ENCODE results near the gene TMCO1. TPM values are rescaled to one million over a fixed set of nuclear protein-coding genes. Genes with fewer than 3 reads are reported as not detected.
"Not testable (repeated sequence)": the region's sequence is repeated elsewhere in the genome, so short reads cannot be mapped to it uniquely, and the experiment has no call there.

Gene TMCO1
- polyA plus RNA-seq (ENCODE audit: insufficient read length in 12 of 12), result 100 to 1,000 TPM in 1 of 12 donors, 10 to 100 TPM in 10, not detected in 1; 48.6 to 116 (median 59.1) TPM
- long read RNA-seq, donor 1, full-length matches to known transcripts, result 40 of 113 reads
- long read RNA-seq, donor 1, partial matches to known transcripts, result 63 of 113 reads
- long read RNA-seq, donor 1, other reads (novel, unspliced or antisense), result 10 of 113 reads
- long read RNA-seq, donor 2, full-length matches to known transcripts, result 27 of 36 reads
- long read RNA-seq, donor 2, partial matches to known transcripts, result 9 of 36 reads
- long read RNA-seq, donor 2, other reads (novel, unspliced or antisense), result 0 of 36 reads
- long read RNA-seq, donor 3, full-length matches to known transcripts, result 11 of 26 reads
- long read RNA-seq, donor 3, partial matches to known transcripts, result 15 of 26 reads
- long read RNA-seq, donor 3, other reads (novel, unspliced or antisense), result 0 of 26 reads
- long read RNA-seq, donor 4, full-length matches to known transcripts, result 10 of 17 reads
- long read RNA-seq, donor 4, partial matches to known transcripts, result 7 of 17 reads
- long read RNA-seq, donor 4, other reads (novel, unspliced or antisense), result 0 of 17 reads
- long read RNA-seq, donor 5, full-length matches to known transcripts, result 28 of 57 reads
- long read RNA-seq, donor 5, partial matches to known transcripts, result 29 of 57 reads
- long read RNA-seq, donor 5, other reads (novel, unspliced or antisense), result 0 of 57 reads
- long read RNA-seq, donor 6, full-length matches to known transcripts, result 20 of 31 reads
- long read RNA-seq, donor 6, partial matches to known transcripts, result 11 of 31 reads
- long read RNA-seq, donor 6, other reads (novel, unspliced or antisense), result 0 of 31 reads
- long read RNA-seq, donor 7, full-length matches to known transcripts, result 8 of 17 reads
- long read RNA-seq, donor 7, partial matches to known transcripts, result 9 of 17 reads
- long read RNA-seq, donor 7, other reads (novel, unspliced or antisense), result 0 of 17 reads
- long read RNA-seq, donor 8, full-length matches to known transcripts, result 23 of 46 reads
- long read RNA-seq, donor 8, partial matches to known transcripts, result 23 of 46 reads
- long read RNA-seq, donor 8, other reads (novel, unspliced or antisense), result 0 of 46 reads
- long read RNA-seq, donor 9, full-length matches to known transcripts, result 15 of 36 reads
- long read RNA-seq, donor 9, partial matches to known transcripts, result 21 of 36 reads
- long read RNA-seq, donor 9, other reads (novel, unspliced or antisense), result 0 of 36 reads
- long read RNA-seq, donor 10, full-length matches to known transcripts, result 14 of 39 reads
- long read RNA-seq, donor 10, partial matches to known transcripts, result 25 of 39 reads
- long read RNA-seq, donor 10, other reads (novel, unspliced or antisense), result 0 of 39 reads
- long read RNA-seq, donor 11, full-length matches to known transcripts, result 31 of 52 reads
- long read RNA-seq, donor 11, partial matches to known transcripts, result 15 of 52 reads
- long read RNA-seq, donor 11, other reads (novel, unspliced or antisense), result 6 of 52 reads

- peak; percentile 98 for DNase-seq
Observed at GRCh38 chr1:165768513-165769394, at the start of gene TMCO1. TMCO1 (minus strand) TSS chr1:165768868; CDS start chr1:165768751, 117 bp downstream.

DNA sequence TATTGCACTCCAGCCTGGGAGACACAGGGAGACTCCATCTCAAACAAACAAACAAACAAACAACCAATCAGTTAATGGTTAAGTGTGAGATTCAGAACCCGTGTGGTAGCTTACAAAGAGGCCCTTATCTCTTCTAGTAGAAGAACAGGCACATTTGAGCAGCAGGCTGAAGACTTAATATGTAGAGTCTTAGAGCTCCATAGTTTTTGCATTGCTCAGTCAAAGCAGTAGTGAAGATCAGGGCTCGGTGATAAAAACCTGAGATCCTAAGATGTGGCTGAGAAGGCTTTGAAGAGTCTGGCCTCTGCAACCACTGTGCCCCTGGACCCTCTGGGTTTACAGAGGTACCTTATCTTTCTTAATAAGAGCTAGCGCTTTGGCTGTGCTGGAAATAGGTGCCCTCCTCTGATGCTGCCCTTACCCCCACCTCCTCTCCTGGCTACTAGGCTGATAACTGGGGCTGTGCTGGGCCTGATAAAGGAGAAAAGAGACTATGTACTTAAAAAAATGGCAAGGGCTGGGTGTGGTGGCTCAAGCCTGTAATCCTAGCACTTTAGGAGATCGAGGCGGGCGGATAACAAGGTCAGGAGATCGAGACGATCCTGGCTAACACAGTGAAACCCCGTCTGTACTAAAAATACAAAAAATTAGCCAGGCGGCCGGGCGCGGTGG is 48.3 kb upstream of the TMCO1 start:
- no peak for DNase-seq

GRCh38 chr1:165816157-165816556 is 47.5 kb upstream of the TMCO1 start:
- DNase-seq, result no peak

GRCh38 chr1:165815725-165816124 is 47.1 kb upstream of the TMCO1 start:
- DNase-seq, result no peak

DNA sequence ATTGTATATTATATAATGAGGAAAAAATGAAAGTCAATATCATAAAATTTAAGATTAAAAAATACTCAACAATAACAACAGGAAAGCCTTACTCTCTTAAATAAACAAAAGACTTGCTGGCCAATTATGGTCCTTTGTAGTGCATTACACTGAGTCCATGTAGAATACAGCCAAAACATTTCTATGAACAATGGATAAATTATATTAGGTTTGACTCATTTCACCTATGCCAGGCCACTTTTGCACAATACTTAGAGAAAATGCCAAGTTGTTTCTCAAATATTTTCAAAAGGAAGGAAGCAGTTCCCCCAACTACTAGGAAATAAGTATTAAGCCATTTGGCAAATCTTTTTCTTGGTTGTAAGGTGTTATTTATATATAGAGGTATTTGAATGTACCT is 38.9 kb upstream of the TMCO1 start:
- DNase-seq, result no peak

- DNase-seq, result not testable (repeated sequence)
Observed at GRCh38 chr1:165804513-165804912, 35.8 kb upstream of the TMCO1 start.

GRCh38 chr1:165799387-165799786 is 30.7 kb upstream of the TMCO1 start:
- no peak for DNase-seq

- DNase-seq, result no peak
Observed at GRCh38 chr1:165795894-165796293, 27.2 kb upstream of the TMCO1 start.

GRCh38 chr1:165793951-165794350 is 25.3 kb upstream of the TMCO1 start:
- DNase-seq, result no peak

DNA sequence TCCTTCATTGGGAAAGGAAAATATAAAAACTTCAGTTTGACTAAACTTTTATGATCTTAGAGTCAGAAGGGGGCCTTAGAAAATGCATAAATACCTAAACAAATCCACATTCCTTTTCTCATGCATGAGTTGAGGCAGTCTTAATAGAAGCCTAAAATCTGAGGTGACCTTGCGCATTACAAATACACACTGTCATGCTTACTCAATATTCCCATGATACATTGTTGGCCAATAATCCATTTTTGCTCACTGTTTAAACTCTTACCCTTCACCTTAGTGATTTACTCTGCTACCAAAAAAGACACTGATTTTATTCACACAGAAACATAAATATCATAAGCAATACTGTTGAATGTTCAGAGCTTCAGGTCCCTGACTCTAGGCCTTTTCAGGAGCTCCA is 19.1 kb upstream of the TMCO1 start:
- DNase-seq, result no peak

GRCh38 chr1:165783519-165783918 is 14.9 kb upstream of the TMCO1 start:
- DNase-seq, result not testable (repeated sequence)

DNA sequence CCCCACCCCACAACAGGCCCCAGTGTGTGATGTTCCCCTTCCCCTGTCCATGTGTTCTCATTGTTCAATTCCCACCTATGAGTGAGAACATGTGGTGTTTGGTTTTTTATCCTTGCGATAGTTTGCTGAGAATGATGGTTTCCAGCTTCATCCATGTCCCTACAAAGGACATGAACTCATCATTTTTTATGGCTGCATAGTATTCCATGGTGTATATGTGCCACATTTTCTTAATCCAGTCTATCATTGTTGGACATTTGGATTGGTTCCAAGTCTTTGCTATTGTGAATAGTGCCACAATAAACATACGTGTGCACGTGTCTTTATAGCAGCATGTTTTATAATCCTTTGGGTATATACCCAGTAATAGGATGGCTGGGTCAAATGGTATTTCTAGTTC is 9.5 kb upstream of the TMCO1 start:
- not testable (repeated sequence) for DNase-seq

- DNase-seq, result no peak
Observed at GRCh38 chr1:165773324-165773965, 4.8 kb upstream of the TMCO1 start.

- DNase-seq, result no peak
Observed at GRCh38 chr1:165772739-165773138, 4.1 kb upstream of the TMCO1 start.

- no peak for DNase-seq
Observed at GRCh38 chr1:165764277-165764676, 4.4 kb downstream of the TMCO1 start.

DNA sequence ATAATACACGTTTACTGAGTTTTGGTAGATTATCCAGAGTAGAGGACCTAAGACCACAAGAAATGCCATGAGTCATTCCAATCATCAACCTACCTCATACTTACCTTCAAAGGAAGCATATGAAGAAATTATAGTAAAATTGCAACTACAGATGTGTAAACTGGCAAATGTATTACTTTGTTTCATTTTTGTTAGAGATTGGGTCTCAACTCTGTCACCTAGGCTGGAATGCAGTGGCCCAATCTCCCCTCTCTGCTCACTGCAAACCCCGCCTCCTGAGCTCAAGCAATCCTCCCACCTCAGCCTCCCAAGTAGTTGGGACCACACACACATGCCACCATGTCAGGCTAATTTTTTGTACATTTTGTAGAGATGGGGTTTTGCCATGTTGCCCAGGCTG is 5.2 kb downstream of the TMCO1 start:
- no peak for DNase-seq

GRCh38 chr1:165762725-165763124 is 5.9 kb downstream of the TMCO1 start:
- DNase-seq, result no peak

DNA sequence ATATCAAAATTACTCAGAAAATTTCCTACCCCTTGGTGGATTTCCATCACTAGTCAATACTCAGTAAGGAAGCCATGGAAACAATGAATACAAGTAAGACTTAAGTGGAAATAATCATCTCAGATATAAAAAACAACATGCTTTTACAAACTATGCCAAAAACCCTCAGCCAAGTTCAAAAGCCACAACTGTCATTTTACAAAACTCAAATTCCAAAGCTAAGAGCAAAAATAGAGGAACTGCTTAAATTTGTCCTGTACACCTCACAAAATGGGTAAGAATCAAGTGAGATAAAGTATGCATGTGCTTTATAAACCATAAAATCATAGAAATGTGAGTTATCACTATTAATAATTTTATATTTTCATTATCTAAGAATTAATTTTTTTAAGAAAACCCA is 9.6 kb downstream of the TMCO1 start:
- no peak for DNase-seq

DNA sequence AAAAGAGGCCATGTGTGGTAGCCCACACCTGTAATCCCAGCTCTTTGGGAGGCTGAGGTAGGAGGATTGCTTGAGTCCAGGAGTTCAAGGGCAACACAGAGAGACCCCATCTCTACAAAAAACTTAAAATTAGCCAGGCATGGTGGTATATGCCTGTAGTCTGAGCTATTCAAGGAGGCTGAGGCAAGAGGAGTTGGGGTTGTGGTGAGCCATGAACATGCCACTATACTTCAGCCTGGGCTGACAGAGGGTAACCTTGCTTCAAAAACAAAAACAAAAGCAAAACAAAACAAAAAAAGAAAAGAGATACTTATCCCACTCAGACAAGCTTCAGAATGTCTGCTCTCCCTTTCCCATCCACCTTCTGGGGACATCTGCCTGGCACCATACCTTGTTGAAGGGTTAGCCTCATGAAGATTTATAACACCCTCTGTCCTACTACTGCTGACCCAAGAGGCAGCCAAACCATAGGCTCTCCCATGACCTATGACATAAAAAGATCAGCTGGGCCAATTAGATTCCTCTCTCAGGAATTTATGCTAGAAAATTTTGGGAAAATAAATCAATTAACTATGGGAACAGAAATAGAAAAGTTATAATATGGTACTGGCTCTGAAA is 13.2 kb downstream of the TMCO1 start:
- DNase-seq, result no peak
